ENCODE results near the gene MED26. TPM values are rescaled to one million over a fixed set of nuclear protein-coding genes. Genes with fewer than 3 reads are reported as not detected.
A peak's percentile ranks its signal among the peaks of the same experiment; 100 is the strongest.

Gene MED26
- total and polyA plus RNA-seq, 5 donors = 4.5 to 6.1 (median 5.4) TPM

DNA sequence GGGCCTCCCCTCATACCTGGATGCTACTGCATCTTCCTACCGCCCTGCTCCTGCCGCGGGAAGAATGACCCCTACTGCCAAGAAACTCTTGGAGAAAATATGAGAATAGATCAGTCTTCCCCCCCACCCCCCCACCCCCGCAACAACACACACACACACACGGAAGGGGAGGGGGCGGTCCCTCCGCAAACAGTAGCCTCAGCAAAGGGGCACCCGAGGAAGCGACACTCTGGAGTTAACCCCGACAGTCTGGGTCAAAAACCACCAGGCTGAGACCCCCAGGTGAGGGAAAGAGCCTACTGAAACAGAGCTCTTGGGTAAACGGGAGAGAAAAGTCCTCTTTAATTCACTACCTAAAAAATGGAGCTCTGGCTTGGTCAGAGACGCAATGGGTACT is 1.2 kb downstream of the MED26 start:
- peaks cover 7% of the 10 kb centered on the region for H3K4me1 ChIP-seq (ENCODE audit: control insufficient read depth, insufficient read depth, low read length)
- peak overlapping the region; percentile 96 for H3K4me3 ChIP-seq (ENCODE audit: low read length)
- ATAC-seq = no peak
- H3K27ac ChIP-seq (ENCODE audit: low read length) = no peak overlapping the region
- H3K9me3 ChIP-seq (ENCODE audit: control insufficient read depth, low read length) = no peaks in the 10 kb centered on the region
- intact Hi-C loops (cut with DNase I) = loop anchor here in 2 of 4 donors (5.0 to 10.0 kb wide), 2 partner anchors 52 to 54 kb away; partner anchors contain the start of gene SLC35E1 (in 2 of the 2)
- DNase-seq = no peak
- WGBS = 2% methylated on average over 12 of the region's 12 CpGs
- no peaks in the 10 kb centered on the region for H3K27me3 ChIP-seq (ENCODE audit: control insufficient read depth, insufficient read depth)

DNA sequence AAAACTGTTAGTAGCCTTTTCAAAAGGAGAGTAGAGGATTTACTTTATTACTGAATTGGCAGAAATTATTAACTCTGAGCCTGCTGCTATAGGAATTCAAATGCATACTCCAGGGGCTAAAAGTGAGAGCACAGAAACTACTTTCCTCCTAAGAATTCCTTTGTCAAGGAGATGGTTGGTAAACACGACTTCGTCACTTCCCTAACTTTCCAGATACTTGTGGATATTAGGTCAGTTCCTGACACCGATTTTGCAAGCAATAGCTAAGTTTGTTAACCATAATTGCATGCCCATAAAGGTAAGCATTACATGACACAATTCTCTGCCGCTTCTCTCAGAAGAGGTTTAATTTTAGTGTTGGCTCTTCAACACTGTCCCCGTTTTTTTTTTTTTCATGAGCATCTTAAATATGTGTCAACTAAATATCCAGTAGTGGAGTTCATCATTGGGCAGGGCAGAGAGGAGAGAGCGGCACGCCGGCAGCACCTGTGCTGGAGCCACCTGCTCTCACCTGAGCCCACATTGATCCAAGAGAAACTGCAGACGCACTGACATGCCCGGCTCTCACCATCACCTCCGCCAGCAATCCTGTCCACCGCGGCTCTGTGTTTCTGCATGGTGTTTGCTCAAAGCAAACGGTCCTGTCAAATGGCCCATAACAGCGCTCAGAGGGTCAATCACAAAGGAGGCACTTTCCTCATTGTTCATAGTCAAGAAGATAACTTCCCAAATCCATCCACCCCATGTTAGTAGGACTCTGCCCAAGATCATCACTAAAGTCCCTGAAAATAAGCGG is 2.6 kb downstream of the MED26 start:
- Histone ChIP-seq H3K27ac (ENCODE audit: low read length) (peak overlapping the region; percentile 15), H3K4me3 (ENCODE audit: low read length) (no peak overlapping the region), H3K4me1 (ENCODE audit: control insufficient read depth, insufficient read depth, low read length) (peaks cover 14% of the 10 kb centered on the region), H3K27me3 (ENCODE audit: control insufficient read depth, insufficient read depth) (no peaks in the 10 kb centered on the region), H3K9me3 (ENCODE audit: control insufficient read depth, low read length) (no peaks in the 10 kb centered on the region)
- 66% methylated on average over 16 of the region's 16 CpGs for WGBS
- ATAC-seq = no peak
- DNase-seq = no peak
- intact Hi-C loops (cut with DNase I) = loop anchor here in 2 of 4 donors (5.0 to 10.0 kb wide), 2 partner anchors 51 to 53 kb away; partner anchors contain the start of gene SLC35E1 (in 2 of the 2)

DNA sequence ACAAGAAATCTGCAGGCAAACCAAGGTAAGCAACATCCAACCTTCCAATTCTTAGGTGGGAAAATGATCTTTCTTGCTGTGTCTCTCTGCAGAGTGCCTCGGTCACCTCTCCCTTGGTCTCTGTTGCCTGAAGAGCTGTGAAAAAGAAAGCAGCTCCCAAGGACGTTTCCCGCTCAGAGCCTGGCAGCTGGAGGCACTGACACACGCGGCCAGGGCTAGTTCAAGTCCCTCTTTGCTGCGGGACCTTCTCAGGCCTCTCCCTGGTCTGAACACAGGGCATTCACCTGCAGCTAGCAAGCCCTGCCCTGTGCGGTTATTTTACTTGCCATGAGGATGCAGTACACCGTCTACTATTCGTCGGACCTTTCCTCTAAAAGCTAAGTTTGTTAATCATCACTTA is 3.8 kb downstream of the MED26 start:
- Histone ChIP-seq H3K27ac (ENCODE audit: low read length) (no peak overlapping the region), H3K4me1 (ENCODE audit: control insufficient read depth, insufficient read depth, low read length) (peaks cover 22% of the 10 kb centered on the region), H3K9me3 (ENCODE audit: control insufficient read depth, low read length) (no peaks in the 10 kb centered on the region), H3K4me3 (ENCODE audit: low read length) (no peak overlapping the region), H3K27me3 (ENCODE audit: control insufficient read depth, insufficient read depth) (no peaks in the 10 kb centered on the region)
- intact Hi-C loops (cut with DNase I) = loop anchor here in 1 of 4 donors (10.0 kb wide), 1 partner anchor 49 kb away; the partner anchor contains the start of gene SLC35E1
- DNase-seq (no peak), ATAC-seq (no peak)
- WGBS = 74% methylated on average over 10 of the region's 10 CpGs

DNA sequence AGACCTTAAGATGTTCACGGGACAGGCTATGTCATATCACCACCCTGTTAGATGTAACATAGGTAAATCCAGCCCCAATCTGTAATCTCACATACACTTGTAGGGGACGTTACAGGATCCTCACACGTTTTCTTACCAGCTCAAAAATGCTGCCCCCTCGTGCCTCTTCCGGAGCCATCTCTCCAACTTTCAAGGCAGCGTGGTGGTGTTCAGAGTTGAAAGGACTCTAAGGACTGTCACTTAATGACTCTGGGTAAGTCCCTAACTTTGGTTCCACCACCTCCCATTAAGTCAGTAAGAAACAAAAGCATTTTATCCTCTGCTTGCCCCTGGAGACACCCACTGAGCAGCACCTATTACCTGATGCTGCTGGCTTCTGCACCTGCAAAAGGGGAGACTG is 4.4 kb downstream of the MED26 start:
- Histone ChIP-seq H3K4me1 (ENCODE audit: control insufficient read depth, insufficient read depth, low read length) (peaks cover 25% of the 10 kb centered on the region), H3K9me3 (ENCODE audit: control insufficient read depth, low read length) (no peaks in the 10 kb centered on the region), H3K27ac (ENCODE audit: low read length) (no peak overlapping the region), H3K4me3 (ENCODE audit: low read length) (no peak overlapping the region), H3K27me3 (ENCODE audit: control insufficient read depth, insufficient read depth) (no peaks in the 10 kb centered on the region)
- intact Hi-C loops (cut with DNase I) = loop anchor here in 1 of 4 donors (10.0 kb wide), 1 partner anchor 49 kb away; the partner anchor contains the start of gene SLC35E1
- ATAC-seq (no peak), DNase-seq (no peak)
- WGBS = 77% methylated on average over 6 of the region's 6 CpGs

DNA sequence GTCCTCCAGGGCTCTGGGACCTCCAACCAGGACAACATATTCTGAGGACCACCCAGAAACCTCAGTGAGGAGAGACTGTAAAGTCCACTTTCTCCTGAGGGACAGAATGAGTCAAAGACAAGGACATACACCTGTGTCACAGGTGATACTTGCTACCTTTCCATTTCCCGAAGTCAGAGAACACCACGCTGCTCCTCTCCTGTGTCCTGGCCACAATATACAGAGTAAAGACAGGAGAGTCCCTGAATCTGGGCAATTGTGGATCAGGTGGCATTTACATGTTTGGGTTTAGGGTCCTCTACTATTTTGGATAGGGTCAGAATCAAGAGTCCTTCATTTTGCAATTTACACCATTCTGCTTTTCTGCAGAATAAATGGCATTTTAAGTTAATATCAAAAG is 4.9 kb downstream of the MED26 start:
- intact Hi-C loops (cut with DNase I) = loop anchor here in 1 of 4 donors (10.0 kb wide), 1 partner anchor 48 kb away; the partner anchor contains the start of gene SLC35E1
- ATAC-seq (no peak), DNase-seq (no peak)
- Histone ChIP-seq H3K4me3 (ENCODE audit: low read length) (no peak overlapping the region), H3K27ac (ENCODE audit: low read length) (no peak overlapping the region), H3K27me3 (ENCODE audit: control insufficient read depth, insufficient read depth) (no peaks in the 10 kb centered on the region), H3K9me3 (ENCODE audit: control insufficient read depth, low read length) (no peaks in the 10 kb centered on the region), H3K4me1 (ENCODE audit: control insufficient read depth, insufficient read depth, low read length) (peaks cover 25% of the 10 kb centered on the region)
- 95% methylated on average over 2 of the region's 2 CpGs for WGBS

DNA sequence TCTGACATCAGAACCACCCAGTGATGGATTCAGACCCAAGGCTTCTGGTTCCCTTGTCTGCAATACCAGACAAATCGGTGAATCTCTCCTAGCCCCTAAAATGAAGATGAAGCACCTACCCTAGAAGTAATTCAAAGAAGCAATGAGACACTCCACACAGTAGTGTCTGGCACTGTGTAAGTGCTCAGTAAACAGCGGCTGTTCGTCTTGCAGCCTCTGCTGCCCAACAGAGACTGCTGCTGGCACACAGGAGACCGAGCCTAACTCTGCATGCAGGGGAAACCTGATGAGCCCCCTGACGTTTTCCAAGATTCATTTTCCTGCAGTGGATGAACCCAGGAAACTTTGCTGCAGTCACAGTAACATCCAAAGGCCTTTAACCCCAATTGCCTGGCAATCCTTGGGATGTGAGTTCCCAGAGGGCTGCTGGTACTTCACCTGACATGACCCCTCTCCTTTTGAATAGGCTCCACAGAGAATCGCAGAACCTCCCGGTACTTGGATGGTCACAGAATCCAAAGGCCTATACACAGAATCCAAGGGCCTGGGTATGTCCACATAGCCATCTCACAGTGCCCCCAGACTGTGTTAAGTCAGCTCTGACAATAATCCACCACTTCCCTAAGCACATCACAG is 6.7 kb downstream of the MED26 start:
- no peak overlapping the region for H3K4me3 ChIP-seq (ENCODE audit: low read length)
- ATAC-seq (no peak), DNase-seq (no peak)
- intact Hi-C loops (cut with DNase I) = loop anchor here in 1 of 4 donors (10.0 kb wide), 1 partner anchor 46 kb away; the partner anchor contains the start of gene SLC35E1
- WGBS = 73% methylated on average over 7 of the region's 7 CpGs
- no peak overlapping the region for H3K27ac ChIP-seq (ENCODE audit: low read length)
- peaks cover 31% of the 10 kb centered on the region for H3K4me1 ChIP-seq (ENCODE audit: control insufficient read depth, insufficient read depth, low read length)
- H3K27me3 ChIP-seq (ENCODE audit: control insufficient read depth, insufficient read depth) = no peaks in the 10 kb centered on the region
- no peaks in the 10 kb centered on the region for H3K9me3 ChIP-seq (ENCODE audit: control insufficient read depth, low read length)

DNA sequence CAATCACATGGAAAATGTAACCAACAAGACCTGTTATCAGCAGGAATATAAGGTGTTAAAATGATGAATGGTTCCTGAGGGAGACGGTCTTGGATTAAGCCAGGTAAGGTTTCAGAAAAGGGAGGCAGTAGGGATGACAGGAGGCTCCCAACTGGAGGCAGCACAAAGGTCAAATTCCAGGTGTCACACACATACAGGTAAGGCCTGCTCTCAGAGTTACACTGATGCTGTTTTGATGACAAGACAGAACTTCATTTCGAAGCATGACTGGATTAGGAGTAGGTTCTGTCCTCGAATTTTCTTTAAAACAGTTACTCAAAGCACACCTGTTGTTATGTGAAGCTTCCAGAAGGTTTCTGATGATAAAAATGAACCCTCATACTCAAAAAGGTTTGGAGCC is 7.4 kb downstream of the MED26 start:
- H3K4me1 ChIP-seq (ENCODE audit: control insufficient read depth, insufficient read depth, low read length) = peaks cover 33% of the 10 kb centered on the region
- DNase-seq (no peak), ATAC-seq (no peak)
- no peak overlapping the region for H3K4me3 ChIP-seq (ENCODE audit: low read length)
- no peaks in the 10 kb centered on the region for H3K9me3 ChIP-seq (ENCODE audit: control insufficient read depth, low read length)
- H3K27ac ChIP-seq (ENCODE audit: low read length) = peak overlapping the region; percentile 8
- no peaks in the 10 kb centered on the region for H3K27me3 ChIP-seq (ENCODE audit: control insufficient read depth, insufficient read depth)
- intact Hi-C loops (cut with DNase I) = loop anchor here in 1 of 4 donors (10.0 kb wide), 1 partner anchor 46 kb away; the partner anchor contains the start of gene SLC35E1
- WGBS = 79% methylated on average over 3 of the region's 3 CpGs

DNA sequence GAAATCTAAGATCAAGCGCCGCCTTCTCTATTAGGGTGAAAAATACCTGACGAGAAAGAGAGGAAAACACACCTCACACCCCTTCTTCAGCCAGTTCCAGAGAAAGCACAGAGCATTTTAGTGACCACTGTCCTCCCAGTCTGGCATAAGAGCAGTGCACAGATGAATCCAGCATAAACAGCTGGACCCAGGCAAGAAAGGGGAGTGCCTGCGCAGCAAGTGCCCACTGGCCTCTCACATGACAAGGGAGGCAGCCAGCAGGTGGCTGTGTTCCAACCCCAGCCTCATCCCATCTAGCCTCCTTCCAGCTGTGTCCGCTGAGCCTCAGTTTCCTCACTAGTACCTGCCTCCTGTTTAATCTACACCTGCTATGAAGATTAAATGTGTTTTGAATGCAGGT is 8.0 kb downstream of the MED26 start:
- intact Hi-C loops (cut with DNase I) = loop anchor here in 1 of 4 donors (10.0 kb wide), 1 partner anchor 45 kb away; the partner anchor contains the start of gene SLC35E1
- peaks cover 31% of the 10 kb centered on the region for H3K4me1 ChIP-seq (ENCODE audit: control insufficient read depth, insufficient read depth, low read length)
- no peaks in the 10 kb centered on the region for H3K9me3 ChIP-seq (ENCODE audit: control insufficient read depth, low read length)
- H3K4me3 ChIP-seq (ENCODE audit: low read length) = no peak overlapping the region
- no peaks in the 10 kb centered on the region for H3K27me3 ChIP-seq (ENCODE audit: control insufficient read depth, insufficient read depth)
- DNase-seq (no peak), ATAC-seq (no peak)
- H3K27ac ChIP-seq (ENCODE audit: low read length) = peak overlapping the region; percentile 8
- 75% methylated on average over 5 of the region's 5 CpGs for WGBS

DNA sequence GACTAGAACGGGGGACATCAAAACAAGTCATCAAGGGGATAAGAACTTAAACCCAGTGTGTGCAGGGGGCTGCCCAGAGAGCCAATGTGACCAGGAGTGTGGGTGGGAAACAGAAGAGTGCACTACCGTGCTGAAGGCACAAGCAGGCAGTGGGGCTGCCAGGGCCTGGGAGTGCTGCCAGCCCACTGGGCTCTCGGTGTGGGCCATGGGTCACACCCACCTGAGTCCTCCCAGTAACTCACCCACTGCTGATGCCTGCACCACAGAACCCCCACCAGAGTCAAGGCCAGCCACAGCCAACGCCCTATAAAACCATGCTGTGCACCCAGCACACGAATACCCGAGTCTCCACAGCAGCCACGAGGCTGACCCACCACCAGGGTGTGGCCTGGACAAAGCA is 8.5 kb downstream of the MED26 start:
- ATAC-seq (peak; percentile 51 to 54), DNase-seq (peak; percentile 31 to 77 (median 71))
- intact Hi-C loops (cut with DNase I) = no loop called here
- Histone ChIP-seq H3K27ac (ENCODE audit: low read length) (no peak overlapping the region), H3K4me1 (ENCODE audit: control insufficient read depth, insufficient read depth, low read length) (peaks cover 31% of the 10 kb centered on the region), H3K9me3 (ENCODE audit: control insufficient read depth, low read length) (no peaks in the 10 kb centered on the region), H3K27me3 (ENCODE audit: control insufficient read depth, insufficient read depth) (no peaks in the 10 kb centered on the region), H3K4me3 (ENCODE audit: low read length) (no peak overlapping the region)
- WGBS = 48% methylated on average over 7 of the region's 7 CpGs

DNA sequence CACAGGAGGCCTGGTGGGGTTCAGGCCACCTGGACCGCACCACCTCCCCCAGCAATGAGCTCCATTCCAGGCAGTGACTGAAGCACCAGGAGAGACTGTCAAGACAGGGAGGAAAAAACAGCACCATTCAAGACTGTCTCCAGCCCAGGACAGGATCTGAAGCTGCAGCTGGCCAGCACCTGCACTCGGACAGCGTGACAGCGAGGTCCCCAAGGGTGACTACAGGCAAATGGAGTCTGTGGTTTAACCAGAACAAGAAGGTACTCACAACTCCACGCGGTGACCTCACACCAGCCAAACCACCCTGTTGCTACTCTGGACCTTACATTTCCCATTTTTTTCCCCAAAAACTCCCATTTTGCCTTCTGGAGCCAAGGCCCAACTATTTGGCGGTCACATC is 9.8 kb downstream of the MED26 start:
- H3K4me1 ChIP-seq (ENCODE audit: control insufficient read depth, insufficient read depth, low read length) = peaks cover 37% of the 10 kb centered on the region
- H3K27ac ChIP-seq (ENCODE audit: low read length) = no peak overlapping the region
- ATAC-seq (no peak), DNase-seq (no peak)
- no peaks in the 10 kb centered on the region for H3K27me3 ChIP-seq (ENCODE audit: control insufficient read depth, insufficient read depth)
- intact Hi-C loops (cut with DNase I) = no loop called here
- 93% methylated on average over 7 of the region's 7 CpGs for WGBS
- H3K9me3 ChIP-seq (ENCODE audit: control insufficient read depth, low read length) = no peaks in the 10 kb centered on the region
- H3K4me3 ChIP-seq (ENCODE audit: low read length) = no peak overlapping the region

DNA sequence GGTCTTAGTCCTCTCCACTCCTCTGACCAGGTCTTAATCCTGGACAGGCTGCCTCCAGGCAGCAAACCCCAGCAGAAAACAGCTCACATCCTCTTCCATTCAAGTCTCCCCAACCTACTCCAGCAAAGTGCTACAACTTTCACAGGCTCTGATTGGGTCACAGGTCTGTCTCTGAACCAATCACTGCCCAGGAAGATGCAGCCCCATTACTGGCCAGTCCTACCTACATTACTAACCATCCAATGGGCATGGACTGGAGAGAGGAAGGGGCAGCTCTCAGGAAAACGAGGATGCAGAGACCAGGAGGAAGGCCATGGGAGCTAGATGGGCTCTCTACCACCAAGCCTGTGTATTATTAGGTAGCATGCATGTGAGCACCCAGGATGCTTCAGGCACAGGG is 12.2 kb downstream of the MED26 start:
- WGBS = 51% methylated on average over 1 of the region's 1 CpG
- H3K9me3 ChIP-seq (ENCODE audit: control insufficient read depth, low read length) = no peaks in the 10 kb centered on the region
- intact Hi-C loops (cut with DNase I) = no loop called here
- no peaks in the 10 kb centered on the region for H3K27me3 ChIP-seq (ENCODE audit: control insufficient read depth, insufficient read depth)
- no peak overlapping the region for H3K4me3 ChIP-seq (ENCODE audit: low read length)
- H3K27ac ChIP-seq (ENCODE audit: low read length) = no peak overlapping the region
- DNase-seq = no peak
- peaks cover 38% of the 10 kb centered on the region for H3K4me1 ChIP-seq (ENCODE audit: control insufficient read depth, insufficient read depth, low read length)
- ATAC-seq = no peak
